ENCODE data around the gene SAFB. TPM values are rescaled to one million over a fixed set of nuclear protein-coding genes. Genes with fewer than 3 reads are reported as not detected.

The SAFB gene
- 115 TPM for total RNA-seq

DNA sequence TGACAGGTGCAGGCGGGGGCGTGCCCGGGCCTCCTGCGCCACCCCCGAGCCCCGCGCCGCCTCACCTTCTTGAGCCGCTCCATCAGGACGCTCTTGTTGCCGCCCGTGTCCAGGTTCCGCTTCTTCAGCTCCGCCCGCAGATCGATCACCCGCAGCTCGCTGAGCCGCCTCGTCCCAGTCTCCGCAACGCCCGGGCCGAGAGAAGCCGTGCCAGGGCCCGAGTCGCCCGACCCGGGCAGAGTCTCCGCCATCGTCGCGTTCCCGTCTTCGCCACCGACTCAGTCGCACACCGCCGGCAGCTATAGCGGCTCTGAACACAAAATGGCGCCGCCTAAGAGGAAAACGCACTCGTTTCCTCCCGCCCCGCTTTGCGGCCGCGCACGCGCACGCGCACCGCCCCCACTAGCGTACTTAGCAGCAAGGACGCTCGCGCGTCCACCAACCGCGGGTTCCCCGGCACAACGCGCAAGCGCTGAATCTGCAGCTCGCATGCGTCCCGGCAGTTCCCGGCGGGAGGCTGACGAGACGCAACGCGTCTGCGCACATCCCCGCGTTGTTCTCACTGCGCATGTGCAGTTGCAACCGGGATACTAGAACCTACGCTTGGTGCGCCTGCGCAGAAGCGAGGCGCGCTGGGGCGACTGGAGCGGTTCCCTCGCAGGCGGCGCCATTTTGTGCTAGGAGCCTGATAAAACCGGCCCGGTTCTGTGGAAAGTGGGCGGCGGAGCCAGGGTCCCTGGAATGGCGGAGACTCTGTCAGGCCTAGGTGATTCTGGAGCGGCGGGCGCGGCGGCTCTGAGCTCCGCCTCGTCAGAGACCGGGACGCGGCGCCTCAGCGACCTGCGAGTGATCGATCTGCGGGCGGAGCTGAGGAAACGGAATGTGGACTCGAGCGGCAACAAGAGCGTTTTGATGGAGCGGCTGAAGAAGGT is at the start of gene SAFB, which contains the start of gene SAFB2:
Gene SAFB, plus strand, starts transcription at position 619 of the 932 bp plus-strand sequence. Its CDS starts 123 bp downstream, at position 742.
Gene SAFB2, minus strand, starts transcription at position 312 of the 932 bp plus-strand sequence. Its CDS starts 61 bp downstream, at position 251.
- ATAC-seq (peak; percentile 99), DNase-seq (ENCODE audit: low spot score) (peak; percentile 100)
- intact Hi-C loops (cut with DNase I): no loop called here

DNA sequence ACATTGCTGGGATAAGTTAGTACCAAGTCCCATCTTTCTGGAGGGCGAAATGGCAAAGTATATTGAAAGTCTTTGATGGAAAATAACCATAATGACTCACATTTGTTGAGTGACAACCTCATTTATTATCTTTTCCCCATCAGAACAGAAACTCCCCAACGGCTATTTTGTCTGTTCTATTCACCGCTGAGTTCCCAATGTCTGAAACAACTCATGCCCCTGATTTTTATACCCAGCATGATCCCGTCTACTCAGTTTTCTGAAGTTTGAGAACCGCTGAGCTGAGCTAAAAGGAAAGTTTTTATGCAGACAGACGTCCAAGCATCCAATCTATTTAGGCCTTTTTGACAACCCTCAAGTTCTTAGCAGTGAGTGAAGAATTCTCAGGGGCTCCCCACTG is 47.3 kb upstream of the SAFB start:
- no peak for DNase-seq (ENCODE audit: low spot score)
- intact Hi-C loops (cut with DNase I): loop anchor here (5.0 kb wide), 1 partner anchor 528 kb away; no protein-coding TSS in a partner anchor
- no peak for ATAC-seq

DNA sequence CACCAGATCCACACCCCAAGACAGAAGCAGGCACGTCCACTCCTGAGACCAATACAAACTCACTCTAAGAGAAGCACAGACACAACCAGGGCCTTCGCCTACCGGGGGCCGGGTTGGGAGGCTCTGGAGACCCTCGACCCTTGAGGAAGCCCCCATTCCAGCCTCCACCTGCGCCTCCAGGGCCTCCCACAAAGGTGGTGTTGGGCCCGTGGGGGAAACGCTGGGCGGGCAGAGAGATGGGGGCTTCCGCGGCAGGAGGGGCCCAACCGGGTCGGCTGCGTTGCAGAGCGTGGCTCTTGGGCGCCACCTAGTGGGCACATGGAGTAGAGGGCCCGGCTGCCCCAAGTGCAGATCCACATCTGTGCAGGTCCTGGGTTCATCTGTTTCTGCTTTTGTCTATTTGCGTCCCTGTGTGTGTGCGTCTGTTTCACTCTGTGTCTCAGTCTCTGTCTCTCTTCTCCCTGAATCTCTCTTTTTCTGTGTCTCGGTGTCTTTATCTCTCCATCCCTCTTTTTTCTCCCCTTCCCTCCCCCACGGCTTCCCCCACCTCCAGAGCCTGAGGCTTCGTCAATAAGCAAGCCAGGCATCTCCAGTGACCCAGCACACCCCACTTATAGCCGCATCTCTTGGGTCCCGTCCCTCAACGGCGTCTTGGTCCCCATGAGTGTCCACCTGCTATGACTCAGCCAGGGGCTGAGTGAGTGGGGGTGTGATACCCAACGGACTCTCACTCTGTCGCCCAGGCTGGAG is 44.6 kb upstream of the SAFB start:
- DNase-seq (ENCODE audit: low spot score) (peak; percentile 83), ATAC-seq (peak; percentile 89)
- intact Hi-C loops (cut with DNase I): loop anchor here (5.0 kb wide), 1 partner anchor 531 kb away; no protein-coding TSS in a partner anchor

DNA sequence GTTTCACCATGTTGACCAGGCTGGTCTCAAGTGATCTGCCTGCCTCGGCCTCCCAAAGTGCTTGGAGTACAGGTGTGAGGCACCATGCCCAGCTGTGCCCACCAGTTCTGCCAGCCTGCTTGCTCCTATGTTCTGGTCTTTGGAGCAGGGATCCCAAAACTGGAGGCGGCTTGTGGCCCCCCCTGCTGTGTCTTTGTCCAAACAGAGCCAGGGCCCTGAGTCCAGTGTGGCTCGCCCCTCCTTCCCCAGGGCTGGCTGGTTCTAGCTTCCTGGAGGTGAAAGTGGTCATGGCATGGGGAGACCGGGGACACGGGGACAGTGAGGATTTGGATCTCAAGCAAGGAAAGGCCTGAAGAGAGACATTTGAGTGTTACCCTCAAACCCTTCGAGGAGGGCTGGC is 43.6 kb upstream of the SAFB start:
- intact Hi-C loops (cut with DNase I): loop anchor here (5.0 kb wide), 1 partner anchor 532 kb away; no protein-coding TSS in a partner anchor
- no peak for DNase-seq (ENCODE audit: low spot score)
- no peak for ATAC-seq

DNA sequence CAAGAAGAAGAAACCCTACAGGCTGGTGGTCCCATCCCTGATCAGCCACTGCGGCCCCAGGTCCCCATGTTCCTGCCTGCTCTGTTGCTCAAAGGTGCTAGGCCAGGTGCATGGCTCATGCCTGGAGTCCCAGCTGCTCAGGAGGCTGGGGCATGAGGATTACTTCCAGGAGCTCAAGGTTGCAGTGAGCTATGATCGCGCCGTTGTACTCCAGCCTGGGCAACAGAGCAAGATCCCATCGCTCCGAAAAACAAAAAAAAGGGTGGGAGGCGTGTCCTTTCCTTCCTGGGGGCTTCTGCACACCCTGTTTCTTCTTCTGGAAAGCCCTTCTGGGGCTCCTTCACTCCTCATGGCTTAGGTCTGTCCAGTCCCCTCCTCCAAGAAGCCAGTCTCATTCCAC is 43.2 kb upstream of the SAFB start:
- intact Hi-C loops (cut with DNase I): loop anchor here (5.0 kb wide), 1 partner anchor 532 kb away; no protein-coding TSS in a partner anchor

GRCh38 chr19:5580161-5580571 is 42.7 kb upstream of the SAFB start:
- ATAC-seq: no peak
- intact Hi-C loops (cut with DNase I): no loop called here
- DNase-seq (ENCODE audit: low spot score): no peak

More for the DNA sequence above, 43.2 kb upstream of the SAFB start:
- DNase-seq (ENCODE audit: low spot score) (no peak), ATAC-seq (no peak)

DNA sequence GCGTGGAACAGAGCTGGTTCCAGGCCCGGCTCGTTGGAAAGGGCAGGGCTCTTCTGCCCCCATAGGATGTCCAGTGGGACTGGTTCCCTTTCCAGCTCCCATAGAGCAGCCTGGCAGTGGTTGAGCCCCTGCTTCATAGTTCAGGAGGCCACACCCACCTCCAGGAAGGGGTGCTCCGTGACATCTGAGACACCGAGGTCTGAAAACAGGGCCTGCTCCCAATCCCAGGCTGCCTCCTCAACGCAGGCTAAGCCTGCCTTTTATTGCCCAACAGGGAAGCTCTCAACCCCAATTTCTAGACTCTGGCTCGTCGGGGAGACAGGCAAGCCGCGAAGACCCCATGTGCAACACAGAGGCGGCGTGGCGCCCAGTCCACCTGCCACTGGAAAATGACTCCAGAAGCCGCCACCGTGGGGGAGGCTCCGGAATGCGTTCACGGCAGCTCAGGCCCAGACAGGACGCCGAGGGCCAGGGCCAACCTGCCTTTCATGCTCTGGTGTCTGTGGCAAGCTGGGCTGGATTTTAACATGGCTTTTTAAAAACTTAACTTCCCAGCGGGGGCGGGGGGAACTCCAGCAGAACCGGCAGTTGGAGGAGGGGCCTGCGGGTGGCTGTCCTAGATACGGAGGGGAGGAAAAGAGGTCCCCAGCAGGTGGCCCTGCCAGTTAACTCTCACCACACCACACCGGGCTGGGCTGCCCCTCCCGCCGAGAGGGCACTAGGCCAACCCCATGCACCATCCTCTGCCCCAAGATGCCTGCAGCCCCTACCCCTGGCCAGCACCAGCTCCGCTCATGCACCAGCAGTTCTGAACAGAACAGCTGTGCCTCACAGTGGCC is 37.2 kb upstream of the SAFB start:
- DNase-seq (ENCODE audit: low spot score) (no peak), ATAC-seq (peak; percentile 30)
- intact Hi-C loops (cut with DNase I): no loop called here

DNA sequence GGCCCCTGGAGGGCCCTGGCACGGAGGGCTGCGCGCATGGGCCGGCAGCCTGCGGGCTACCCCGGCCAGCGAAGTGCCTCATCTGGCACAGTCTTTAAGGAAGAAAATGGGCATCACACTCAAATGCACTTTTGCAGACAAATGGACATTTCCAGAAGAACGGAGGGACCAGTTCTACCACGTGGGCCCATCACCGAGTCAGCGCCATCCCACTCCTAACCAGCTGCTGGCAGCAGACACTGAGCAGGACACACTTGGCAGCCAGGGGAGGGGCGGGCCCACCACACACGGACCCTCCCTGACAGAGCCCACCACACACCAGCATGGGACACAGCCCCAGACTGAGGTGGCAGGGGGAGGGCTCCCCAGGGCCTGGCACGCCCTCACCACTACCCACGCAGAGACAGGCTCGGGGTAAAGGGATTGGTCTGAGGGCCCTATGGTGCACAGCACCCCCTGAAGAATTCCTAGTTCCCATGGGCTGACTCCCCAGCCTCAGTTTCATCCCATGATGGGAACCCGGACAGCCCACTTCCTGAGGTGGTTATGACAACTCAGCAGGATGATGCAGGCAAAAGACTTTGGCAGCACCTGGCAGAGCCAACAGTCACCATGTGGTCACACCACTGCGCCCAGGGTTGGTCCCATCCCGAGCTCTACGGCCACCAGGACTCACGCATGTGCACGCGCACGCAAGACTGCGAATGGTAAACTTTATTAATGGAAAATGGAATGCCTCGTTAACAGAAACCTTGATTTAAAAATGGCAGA is 36.4 kb upstream of the SAFB start:
- DNase-seq (ENCODE audit: low spot score) (no peak), ATAC-seq (peak; percentile 11)
- intact Hi-C loops (cut with DNase I): no loop called here

DNA sequence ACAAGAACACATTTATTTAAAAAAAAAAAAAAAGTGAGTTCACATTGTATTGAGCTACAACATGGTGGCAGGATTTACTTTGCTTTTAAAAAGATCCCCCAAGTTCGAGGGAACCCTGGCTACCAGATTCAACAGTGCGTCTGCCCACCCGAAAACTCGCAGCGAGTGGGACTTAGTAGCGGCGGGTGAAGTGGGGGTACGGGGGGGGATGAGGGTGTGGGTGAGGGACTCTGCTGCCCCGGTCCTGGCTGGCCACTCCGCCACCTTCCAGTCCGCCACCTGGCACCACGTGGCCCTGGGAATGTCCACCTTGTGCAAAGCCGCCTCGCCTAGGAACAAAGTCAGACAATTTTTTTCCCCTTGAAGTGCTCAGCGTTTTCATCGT is 35.8 kb upstream of the SAFB start:
- DNase-seq (ENCODE audit: low spot score) (no peak), ATAC-seq (no peak)
- intact Hi-C loops (cut with DNase I): no loop called here

DNA sequence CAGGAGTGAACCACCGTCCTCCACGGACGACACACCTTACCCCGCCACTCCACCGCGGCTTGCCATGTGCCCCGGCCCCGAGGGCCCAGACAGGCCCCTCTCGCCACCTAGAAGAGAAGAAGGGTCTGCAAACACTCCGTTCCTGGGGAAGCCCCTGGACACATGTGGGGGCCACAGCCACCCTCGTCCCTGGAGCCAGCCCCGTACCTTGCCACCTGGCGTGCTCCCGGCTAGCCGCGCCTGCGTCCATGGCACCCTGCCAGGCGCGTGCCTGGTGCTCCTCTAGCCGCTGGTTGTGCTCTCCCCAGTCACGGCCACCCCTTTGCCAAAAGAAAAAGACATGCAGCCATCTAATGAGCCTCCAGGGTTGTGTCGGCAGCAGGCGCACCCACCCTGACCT is 35.2 kb upstream of the SAFB start:
- ATAC-seq: no peak
- intact Hi-C loops (cut with DNase I): no loop called here
- DNase-seq (ENCODE audit: low spot score): no peak

- DNase-seq (ENCODE audit: low spot score): no peak
- intact Hi-C loops (cut with DNase I): no loop called here
- ATAC-seq: no peak
Observed at GRCh38 chr19:5588441-5588840, 34.4 kb upstream of the SAFB start.

DNA sequence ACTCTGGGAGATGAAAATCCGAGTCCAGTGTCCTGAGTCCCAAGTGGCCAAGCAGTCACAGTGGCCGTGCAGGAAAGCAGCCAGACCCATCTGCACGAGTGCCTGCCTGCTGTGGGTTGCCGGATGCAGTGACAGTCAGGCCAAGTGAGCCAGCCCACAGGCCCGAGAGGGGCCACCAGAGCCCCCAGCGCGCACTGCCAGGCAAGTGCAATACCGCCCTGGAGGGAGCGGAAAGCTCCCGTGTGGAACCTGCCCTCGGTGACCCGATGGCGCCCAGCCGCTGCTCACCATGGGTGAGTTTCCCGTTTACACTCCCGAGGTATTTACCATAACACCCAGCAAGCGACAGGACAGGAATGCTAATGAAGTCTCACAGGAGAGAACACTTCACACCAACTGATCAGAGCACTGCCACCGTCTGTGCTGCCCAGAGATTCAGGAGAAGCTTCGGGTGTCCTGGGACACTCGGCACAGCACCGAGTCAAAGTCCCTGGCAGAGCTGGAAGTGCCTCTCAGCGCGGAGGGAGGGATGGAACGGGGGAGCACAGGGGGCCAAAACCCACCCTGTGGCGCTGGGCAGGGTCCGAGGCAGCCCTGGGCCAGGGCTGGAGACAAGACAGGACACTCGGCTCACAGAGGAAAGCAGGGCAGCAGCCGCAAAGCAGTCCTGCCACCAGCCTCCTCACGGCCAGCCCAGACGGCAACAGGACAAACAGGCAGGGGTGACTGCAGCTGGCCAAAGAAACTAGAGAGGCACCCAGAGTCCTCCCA is 33.8 kb upstream of the SAFB start:
- DNase-seq (ENCODE audit: low spot score): no peak

GRCh38 chr19:5590151-5590864 is 32.6 kb upstream of the SAFB start:
- DNase-seq (ENCODE audit: low spot score) (no peak), ATAC-seq (no peak)
- intact Hi-C loops (cut with DNase I): no loop called here

More for the DNA sequence above, 33.8 kb upstream of the SAFB start:
- intact Hi-C loops (cut with DNase I): no loop called here
- ATAC-seq: no peak

DNA sequence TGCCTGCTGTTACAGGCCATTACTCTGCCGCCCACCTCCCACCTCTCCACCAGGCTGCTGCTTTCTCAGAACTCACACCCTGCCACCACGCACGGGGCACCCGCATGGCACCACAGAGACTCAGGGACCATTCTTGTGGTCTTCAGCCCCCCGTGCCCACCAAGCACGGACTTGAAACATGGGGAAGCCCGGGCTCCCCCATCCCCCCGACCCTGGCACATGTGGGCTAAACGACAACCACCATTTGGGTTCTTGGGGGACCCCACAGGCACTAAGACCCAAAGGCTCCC is 32.1 kb upstream of the SAFB start:
- DNase-seq (ENCODE audit: low spot score) (no peak), ATAC-seq (no peak)
- intact Hi-C loops (cut with DNase I): no loop called here

DNA sequence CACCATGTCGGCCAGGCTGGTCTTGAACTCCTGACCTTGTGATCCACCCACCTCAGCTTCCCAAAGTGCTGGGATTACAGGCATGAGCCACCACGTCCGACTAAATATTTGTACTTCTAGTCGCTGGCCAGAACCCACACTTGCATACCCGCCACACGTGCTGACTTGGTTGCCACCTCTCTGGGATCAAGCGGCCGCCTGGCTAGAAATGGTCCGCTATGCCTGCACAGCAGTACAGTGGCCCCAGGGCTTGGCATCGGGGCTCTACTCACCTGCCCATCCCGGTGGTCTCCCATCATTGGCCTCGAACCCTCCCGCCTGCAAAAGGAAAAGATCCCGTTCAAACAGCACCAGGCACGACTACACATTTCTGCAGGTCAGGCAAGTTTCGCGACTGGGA is 31.4 kb upstream of the SAFB start:
- no peak for DNase-seq (ENCODE audit: low spot score)
- intact Hi-C loops (cut with DNase I): no loop called here
- no peak for ATAC-seq

DNA sequence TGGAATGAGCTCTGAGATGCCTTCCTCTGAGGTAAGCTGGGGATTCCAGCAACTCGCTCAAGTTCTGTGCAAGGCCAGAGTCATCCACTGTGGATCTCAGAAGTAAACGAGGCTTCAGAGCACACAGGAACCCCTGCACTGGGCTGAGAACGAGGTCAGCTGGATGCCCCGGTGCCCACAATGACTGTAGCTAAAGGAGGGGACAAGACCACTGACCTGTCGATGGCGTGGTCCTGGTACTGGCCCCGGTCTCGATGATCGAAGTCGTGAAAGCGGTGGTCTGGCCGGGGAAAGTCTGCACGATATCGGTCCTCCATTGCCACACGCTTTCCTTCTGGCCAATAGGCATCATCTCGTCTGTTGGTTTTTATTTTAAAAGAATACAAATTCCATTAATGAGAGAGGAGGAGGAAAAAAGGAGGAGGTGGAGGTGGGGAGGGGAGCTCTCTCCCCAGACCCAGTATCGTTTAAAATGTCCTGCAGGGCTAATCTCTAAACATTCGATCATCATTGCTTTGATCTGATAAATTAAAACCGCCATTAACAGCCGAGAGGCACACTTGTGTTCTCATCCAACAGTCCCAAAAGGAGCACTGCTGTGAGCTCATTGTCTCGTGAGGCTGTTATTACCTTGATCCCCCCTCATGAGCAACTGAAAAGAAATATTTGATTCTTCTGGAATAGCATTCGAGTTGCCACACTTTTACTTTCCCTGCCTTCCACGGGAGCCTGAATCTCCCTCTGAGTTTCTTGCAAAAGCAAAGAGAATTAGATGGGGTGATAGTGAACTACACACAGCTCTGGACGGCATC is 30.1 kb upstream of the SAFB start:
- ATAC-seq (no peak), DNase-seq (ENCODE audit: low spot score) (no peak)
- intact Hi-C loops (cut with DNase I): loop anchor here (1.0 kb wide), 1 partner anchor 44 kb away; no protein-coding TSS in a partner anchor

All from sciatic nerve (tissue), 2 donors.